K562 (cell line): ENCODE results near the gene SIM2. TPM values are rescaled to one million over a fixed set of nuclear protein-coding genes. Genes with fewer than 3 reads are reported as not detected.
A peak's percentile ranks its signal among the peaks of the same experiment; 100 is the strongest.

ENCODE experiments used
- ATAC-seq: fragments of 200-7000 bp; cut with Tn5 transposase; 3 replicates; pipeline ENCODE4 v1.9.1; 2020; ENCODE audit warnings: moderate library complexity
- BruUV-seq: library from RNA; stranded (reverse); fragments of 400-500 nt; replicated peaks from 2 replicates; lab custom pipeline; 2021; lab: Mats Ljungman, UMichigan
- CTCF ChIA-PET: fragments of 300-600 bp; formaldehyde crosslinking; extraction: SDS; loops from one replicate; lab custom pipeline; 2021; ENCODE audit warnings: low intra/inter-chr PET ratio; lab: Yijun Ruan, JAX
- POLR2A ChIA-PET: fragments of 300-600, 350-650 bp; sonication (Branson Sonifier 250); formaldehyde crosslinking; extraction: SDS; loops from one replicate; lab custom pipeline; 2021; ENCODE audit warnings: antibody characterized with exemption, inconsistent platforms; lab: Yijun Ruan, JAX
- DNase-seq, 4 experiments: peaks; one replicate each; pipeline versions ENCODE4 v3.0.0 to v3.0.0-alpha.2; 2011 to 2018; ENCODE audit warnings: low spot score in 3 of 4, mixed read lengths in 3 of 4; ENCODE audit errors: extremely low read depth in 1 of 4
- FAIRE-seq: peaks from 2 replicates; lab custom pipeline; 2011; peaks lifted over from hg19 to GRCh38; lab: Jason Lieb, UNC
- H2AFZ ChIP-seq: 2 replicates; pipeline ENCODE4 v1.6.0; 2011; ENCODE audit warnings: low read depth, low read length, control low read depth, inconsistent platforms
- H3K27ac ChIP-seq: fragments of 200-600 bp; 3 replicates; pipeline ENCODE4 v1.8.0; 2011; ENCODE audit warnings: low read depth, mild to moderate bottlenecking, control low read depth, inconsistent platforms, low read length, moderate library complexity, mixed read lengths; ENCODE audit errors: extremely low read depth
- H3K27me3 ChIP-seq, 2 experiments: fragments of 300-600 bp in 1 of 2; 2 replicates in 1 of 2; 3 replicates in 1 of 2; pipeline versions ENCODE4 v1.6.0 to v1.8.0; 2011; ENCODE audit warnings: inconsistent platforms in 2 of 2, low read length in 2 of 2, mild to moderate bottlenecking in 1 of 2, mixed read lengths in 1 of 2, moderate library complexity in 1 of 2; ENCODE audit not compliant: control insufficient read depth in 2 of 2, insufficient read depth in 2 of 2
- H3K36me3 ChIP-seq: fragments of 300-600 bp; 3 replicates; pipeline ENCODE4 v1.8.0; 2011; ENCODE audit warnings: mild to moderate bottlenecking, low read length, inconsistent platforms; ENCODE audit not compliant: control insufficient read depth, insufficient read depth
- H3K4me1 ChIP-seq, 2 experiments: fragments of 200-600 bp in 1 of 2; replicated peaks in 1 of 2; 2 replicates in 1 of 2; 3 replicates in 1 of 2; pipeline versions ENCODE4 v1.5.1 to v1.8.0; 2011; ENCODE audit warnings: inconsistent platforms in 2 of 2, low read length in 2 of 2, mild to moderate bottlenecking in 1 of 2, mixed read lengths in 1 of 2, moderate library complexity in 1 of 2; ENCODE audit not compliant: control insufficient read depth in 2 of 2, insufficient read depth in 2 of 2
- H3K4me2 ChIP-seq: 2 replicates; pipeline ENCODE4 v1.6.1; 2011; ENCODE audit warnings: low read length, control low read depth, inconsistent platforms, mixed read lengths; ENCODE audit not compliant: insufficient read depth
- H3K4me3 ChIP-seq: fragments of 200-600 bp; sonication (generic), shearing (Covaris generic); 2 replicates; pipeline ENCODE4 v1.5.1; 2016; ENCODE audit warnings: control low read depth, inconsistent platforms
- H3K79me2 ChIP-seq: fragments of 200-600 bp; 3 replicates; pipeline ENCODE4 v1.8.0; 2011; ENCODE audit warnings: low read length, inconsistent platforms; ENCODE audit not compliant: control insufficient read depth, insufficient read depth
- H3K9ac ChIP-seq, 2 experiments: 2 replicates each; pipeline versions ENCODE4 v1.6.0 to v1.6.1; 2011; ENCODE audit warnings: low read depth in 2 of 2, low read length in 2 of 2, control low read depth in 1 of 2, inconsistent platforms in 1 of 2, mild to moderate bottlenecking in 1 of 2, mixed read lengths in 1 of 2; ENCODE audit not compliant: insufficient read depth in 1 of 2
- H3K9me1 ChIP-seq: one replicate; pipeline ENCODE4 v1.6.0; 2011; ENCODE audit warnings: inconsistent platforms, mild to moderate bottlenecking, low read length, moderate library complexity; ENCODE audit not compliant: control insufficient read depth, insufficient read depth
- H3K9me3 ChIP-seq: replicated peaks from 2 replicates; pipeline ENCODE4 v1.5.1; 2011; ENCODE audit warnings: low read depth, low read length, inconsistent platforms; ENCODE audit not compliant: control insufficient read depth, insufficient read depth
- H4K20me1 ChIP-seq: replicated peaks from 2 replicates; pipeline ENCODE4 v1.6.1; 2011; ENCODE audit warnings: low read length, inconsistent platforms, mixed read lengths; ENCODE audit not compliant: control insufficient read depth, insufficient read depth
- RBM14 ChIP-seq: fragments of 200-400 bp; formaldehyde crosslinking; IDR thresholded peaks from 2 replicates; pipeline ENCODE4 v1.6.1; 2018; ENCODE audit warnings: low read depth, mild to moderate bottlenecking, low read length, moderate library complexity, borderline replicate concordance; ENCODE audit not compliant: insufficient read depth
- WGBS: fragments of 100-300 bp; shearing (Covaris generic); methylation state at CpG from one replicate; pipeline ENCODE4 v1.1.6; 2016; ENCODE audit warnings: low coverage, mixed read lengths; ENCODE audit not compliant: insufficient coverage; ENCODE audit errors: missing lambda C conversion rate; 5-methylcytosine and 5-hydroxymethylcytosine counted together
- in situ Hi-C: fragments of 300-500 bp; cut with MboI; formaldehyde crosslinking; loops from 4 replicates; pipeline ENCODE4 v1.15.0; 2018; ENCODE audit warnings: inconsistent platforms, mixed read lengths
- intact Hi-C: fragments of 100-400 bp; cut with micrococcal nuclease; formaldehyde crosslinking; loops from 2 replicates; pipeline ENCODE4 v1.14.2; 2022
- polyA plus RNA-seq, 8 experiments: library from polyadenylated mRNA; depleted of rRNA in 4 of 8; stranded (reverse) in 5 of 8; unstranded in 3 of 8; fragments of >200 nt; fragmentation: Nextera tagmentation in 2 of 8; fragmentation: Illumina TruSeq in 1 of 8; extraction: Ambion mirVana in 2 of 8; extraction: Trizol in 1 of 8; gene quantifications; 2 replicates each; pipeline versions ENCODE4 v1.2.1 to v1.2.3, GENCODE V29; 2011 to 2014; ENCODE audit warnings: inconsistent platforms in 1 of 8, missing spikeins in 1 of 8
- total RNA-seq, 7 experiments: library from RNA; depleted of rRNA in 6 of 7; stranded (reverse); fragments of >200 nt in 6 of 7; fragmentation: Illumina TruSeq in 2 of 7; extraction: Trizol in 2 of 7; gene quantifications; 2 replicates each; pipeline versions ENCODE4 v1.2.1 to v1.2.3, GENCODE V29; 2011 to 2021; ENCODE audit warnings: low replicate concordance in 1 of 7
- TF ChIP-seq, protein P1 (sequence below): fragments of 200-800 bp; sonication (Bioruptor generic); IDR thresholded peaks from 2 replicates; pipeline ENCODE4 v1.6.1; 2017; ENCODE audit warnings: missing genetic modification characterization, missing compliant biosample characterization

The SIM2 gene
- total and polyA plus RNA-seq, 9 of the 15 experiments (the other 6 are each of a cell fraction or from before 2014, with no cell fraction given) = 0.07 to 0.11 (median 0.08) TPM; not detected in 6

DNA sequence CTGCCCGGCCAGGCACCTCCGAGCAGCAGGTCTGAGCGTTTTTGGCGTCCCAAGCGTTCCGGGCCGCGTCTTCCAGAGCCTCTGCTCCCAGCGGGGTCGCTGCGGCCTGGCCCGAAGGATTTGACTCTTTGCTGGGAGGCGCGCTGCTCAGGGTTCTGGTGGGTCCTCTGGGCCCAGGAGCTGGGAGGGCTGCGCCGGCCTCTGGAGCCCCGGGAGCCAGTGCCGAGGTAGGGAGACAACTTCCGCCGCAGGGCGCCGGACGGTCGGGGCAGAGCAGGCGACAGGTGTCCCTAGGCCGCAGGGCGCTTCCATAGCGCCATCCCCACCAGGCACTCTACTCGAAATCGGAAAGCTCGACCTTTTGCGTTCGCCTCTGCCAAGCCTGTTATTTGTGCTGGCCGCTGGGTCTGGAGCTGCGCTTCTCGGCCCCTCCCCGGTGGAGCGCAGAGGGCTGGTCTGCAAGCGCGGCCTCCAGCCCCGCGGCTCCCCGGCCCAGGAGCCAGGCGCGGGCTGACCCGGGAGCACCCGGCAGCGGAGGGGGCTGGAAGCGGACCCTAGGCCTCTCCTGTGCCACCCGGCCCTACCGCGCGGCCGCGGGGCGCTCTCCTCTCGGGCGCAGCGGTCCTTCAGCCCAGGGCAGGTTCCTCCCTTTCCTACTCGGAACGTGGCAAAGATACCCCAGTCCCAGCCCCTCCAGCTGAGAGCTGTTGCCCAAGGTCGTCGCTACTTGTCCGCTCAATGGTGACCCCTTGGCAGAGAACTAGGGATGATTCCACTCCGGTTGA lies 2.2 kb downstream of the SIM2 start:
- Histone ChIP-seq H3K4me3 (no peak overlapping the region), H3K9me3 (no peaks in the 10 kb centered on the region), H3K4me1 (peaks cover 0 to 43% of the 10 kb centered on the region in 2 experiments; a peak in 2 of 5 replicates), H3K9ac (no peak overlapping the region), H3K4me2 (no peak overlapping the region), H2AFZ (no peak overlapping the region), H3K9me1 (no peaks in the 10 kb centered on the region), H4K20me1 (peaks cover 14% of the 10 kb centered on the region), H3K27ac (no peak overlapping the region), H3K27me3 (peaks cover 77 to 98% of the 10 kb centered on the region in 2 experiments), H3K79me2 (no peaks in the 10 kb centered on the region), H3K36me3 (no peaks in the 10 kb centered on the region)
- in situ Hi-C loops (no loop called here), intact Hi-C loops (no loop called here)
- FAIRE-seq = no peak
- 21% methylated on average over 54 of the region's 65 CpGs for WGBS
- ChIA-PET CTCF (no interaction called here), POLR2A (interaction anchor here (0.6 kb wide), 1 partner anchor 62 kb away, joined by 3 read pairs; no protein-coding TSS in a partner anchor)
- ATAC-seq = no peak
- TF ChIP-seq, protein P1, sequence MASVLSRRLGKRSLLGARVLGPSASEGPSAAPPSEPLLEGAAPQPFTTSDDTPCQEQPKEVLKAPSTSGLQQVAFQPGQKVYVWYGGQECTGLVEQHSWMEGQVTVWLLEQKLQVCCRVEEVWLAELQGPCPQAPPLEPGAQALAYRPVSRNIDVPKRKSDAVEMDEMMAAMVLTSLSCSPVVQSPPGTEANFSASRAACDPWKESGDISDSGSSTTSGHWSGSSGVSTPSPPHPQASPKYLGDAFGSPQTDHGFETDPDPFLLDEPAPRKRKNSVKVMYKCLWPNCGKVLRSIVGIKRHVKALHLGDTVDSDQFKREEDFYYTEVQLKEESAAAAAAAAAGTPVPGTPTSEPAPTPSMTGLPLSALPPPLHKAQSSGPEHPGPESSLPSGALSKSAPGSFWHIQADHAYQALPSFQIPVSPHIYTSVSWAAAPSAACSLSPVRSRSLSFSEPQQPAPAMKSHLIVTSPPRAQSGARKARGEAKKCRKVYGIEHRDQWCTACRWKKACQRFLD = no peak
- 0 out of 2 replicates have a peak, but pooled peaks have one; percentile 22 for TF ChIP-seq RBM14
- BruUV-seq = no TSS peak
- peak in 1 of 4 experiments; percentile 12 for DNase-seq
